Stimulated activated CD4-positive, alpha-beta T cell treated with anti-CD3 and anti-CD28 coated beads, Interleukin-15, amount 100 ng/mL, for 24 hours (primary cell): ENCODE data around the gene KRTAP10-7.
"Not testable (repeated sequence)": the region's sequence is repeated elsewhere in the genome, so short reads cannot be mapped to it uniquely, and the experiment has no call there.

ENCODE experiments used
- DNase-seq: peaks from one replicate; pipeline ENCODE4 v3.0.0-alpha.2; 2020

KRTAP10-7 gene

GRCh38 chr21:44590897-44591800, 9.2 kb upstream of the KRTAP10-7 start:
- DNase-seq: not testable (repeated sequence)

DNA sequence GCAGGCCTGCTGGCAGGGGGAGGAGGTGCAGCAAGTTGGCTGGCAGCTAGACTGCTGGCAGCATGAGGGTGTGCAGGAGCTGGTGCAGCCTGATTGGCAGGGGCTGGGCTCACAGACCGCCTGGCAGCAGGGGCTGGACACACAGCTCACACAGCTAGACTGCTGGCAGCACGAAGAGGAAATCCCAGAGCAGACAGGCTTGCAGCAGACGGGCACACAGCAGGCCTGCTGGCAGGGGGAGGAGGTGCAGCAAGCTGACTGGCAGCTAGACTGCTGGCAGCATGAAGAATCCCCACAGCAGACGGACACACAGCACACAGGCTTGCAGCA, 8.6 kb upstream of the KRTAP10-7 start:
- not testable (repeated sequence) for DNase-seq

GRCh38 chr21:44592446-44593311, 7.7 kb upstream of the KRTAP10-7 start, which contains the start of gene KRTAP10-6:
Gene KRTAP10-6 (minus strand): TSS chr21:44592505. CDS start chr21:44592484, 21 bp downstream.
- no peak for DNase-seq

- DNase-seq: no peak
These were observed 6.6 kb upstream of the KRTAP10-7 start for GRCh38 chr21:44593598-44594405.

- DNase-seq: no peak
These were observed 5.9 kb upstream of the KRTAP10-7 start for GRCh38 chr21:44594406-44594916.

- no peak for DNase-seq
These were observed 4.9 kb upstream of the KRTAP10-7 start for GRCh38 chr21:44595524-44595923.

DNA sequence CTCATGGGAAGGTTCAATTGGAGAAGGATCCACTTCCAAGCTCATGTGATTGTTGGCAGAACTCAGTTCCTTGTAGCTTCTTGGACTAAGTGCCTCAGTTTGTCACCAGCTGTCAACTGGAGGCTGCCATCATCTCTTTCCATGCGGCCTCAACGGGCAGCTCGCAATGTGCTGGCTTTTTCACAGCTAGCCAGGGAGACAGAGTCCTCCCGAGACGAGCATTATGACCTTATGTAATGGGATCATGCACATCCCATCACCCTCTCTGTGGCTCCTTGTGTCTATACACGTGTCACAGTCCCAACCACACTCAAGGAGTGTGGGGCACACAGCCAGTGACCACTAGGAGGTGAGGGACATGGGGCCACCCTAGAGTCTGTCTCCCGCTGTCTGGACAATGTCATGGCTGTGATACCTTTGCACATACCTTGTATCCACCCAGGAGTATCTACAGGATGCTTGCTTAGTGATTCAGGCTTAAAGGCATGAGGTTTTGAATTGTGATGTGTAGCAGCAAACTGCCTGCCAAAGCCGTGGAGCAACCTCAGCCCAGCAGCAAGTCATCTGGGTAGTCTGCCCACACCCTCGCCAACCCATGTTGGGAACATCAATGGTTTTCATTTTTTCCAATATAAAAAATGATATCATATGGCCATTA, 4.2 kb upstream of the KRTAP10-7 start:
- DNase-seq: no peak

DNA sequence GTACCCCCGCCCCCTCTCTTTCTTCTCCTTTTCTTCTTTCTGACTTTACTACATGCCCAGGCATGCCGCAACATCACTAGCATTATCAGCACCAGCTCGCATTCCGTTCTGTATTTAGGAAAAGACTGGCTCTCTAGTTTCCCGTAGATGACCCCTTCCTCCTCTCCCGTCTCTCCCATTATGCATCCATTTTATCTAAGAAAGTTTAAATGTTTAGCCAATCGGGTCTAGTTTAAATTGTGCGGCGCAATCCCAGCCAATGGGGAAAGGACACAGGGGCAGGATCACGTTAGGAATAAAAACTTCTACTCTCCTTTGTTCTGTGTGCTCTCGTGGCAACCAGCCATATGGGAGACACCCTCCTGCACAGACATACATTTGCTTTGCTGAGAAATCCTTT, 2.3 kb upstream of the KRTAP10-7 start:
- DNase-seq: no peak

DNA sequence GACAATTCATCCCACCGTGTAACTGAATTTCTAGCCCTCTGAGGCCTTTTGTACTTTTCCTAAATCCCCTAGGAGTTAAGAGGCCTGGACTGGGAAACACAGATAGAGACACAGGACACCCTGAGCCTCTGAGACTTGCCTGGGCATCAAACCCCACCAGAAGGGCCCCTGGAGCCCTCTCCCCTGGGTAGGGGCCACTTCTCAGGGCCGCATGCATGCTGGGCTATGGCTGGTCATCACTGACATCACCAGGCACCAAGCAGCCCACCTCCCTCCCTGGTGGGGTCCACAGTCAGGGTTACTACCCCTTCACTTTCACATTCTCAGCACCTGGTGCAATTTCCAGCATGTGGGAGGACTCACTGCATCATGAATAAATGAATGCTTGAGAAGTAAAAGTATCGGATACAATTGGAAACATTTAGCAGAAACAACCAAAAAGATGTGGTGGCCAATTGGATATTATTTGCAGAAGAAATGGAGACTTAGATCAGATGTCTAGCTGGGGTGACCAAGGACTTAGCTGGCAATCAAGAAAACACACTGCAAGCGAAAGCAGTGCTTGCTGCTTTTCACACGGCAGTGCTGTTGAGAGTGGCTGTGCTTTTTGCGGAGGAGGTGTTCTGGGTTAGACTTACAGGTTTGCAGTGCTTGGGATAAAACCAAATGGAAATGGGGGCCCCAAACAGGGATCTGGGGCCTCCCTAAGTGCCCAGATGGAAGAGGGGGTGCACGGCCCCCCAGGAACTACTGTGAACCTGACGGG, 950 bp upstream of the KRTAP10-7 start:
- DNase-seq: no peak

DNA sequence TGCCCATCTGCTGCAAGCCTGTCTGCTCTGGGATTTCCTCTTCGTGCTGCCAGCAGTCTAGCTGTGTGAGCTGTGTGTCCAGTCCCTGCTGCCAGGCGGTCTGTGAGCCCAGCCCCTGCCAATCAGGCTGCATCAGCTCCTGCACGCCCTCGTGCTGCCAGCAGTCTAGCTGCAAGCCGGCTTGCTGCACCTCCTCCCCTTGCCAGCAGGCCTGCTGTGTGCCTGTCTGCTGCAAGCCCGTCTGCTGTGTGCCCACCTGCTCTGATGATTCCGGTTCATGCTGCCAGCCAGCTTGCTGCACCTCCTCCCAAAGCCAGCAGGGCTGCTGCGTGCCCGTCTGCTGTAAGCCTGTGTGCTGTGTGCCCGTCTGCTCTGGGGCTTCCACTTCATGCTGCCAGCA, 694 bp downstream of the KRTAP10-7 start:
- DNase-seq: not testable (repeated sequence)

GRCh38 chr21:44601596-44602462, 1.4 kb downstream of the KRTAP10-7 start:
- no peak for DNase-seq

GRCh38 chr21:44602463-44602850, 2.1 kb downstream of the KRTAP10-7 start:
- DNase-seq: no peak

DNA sequence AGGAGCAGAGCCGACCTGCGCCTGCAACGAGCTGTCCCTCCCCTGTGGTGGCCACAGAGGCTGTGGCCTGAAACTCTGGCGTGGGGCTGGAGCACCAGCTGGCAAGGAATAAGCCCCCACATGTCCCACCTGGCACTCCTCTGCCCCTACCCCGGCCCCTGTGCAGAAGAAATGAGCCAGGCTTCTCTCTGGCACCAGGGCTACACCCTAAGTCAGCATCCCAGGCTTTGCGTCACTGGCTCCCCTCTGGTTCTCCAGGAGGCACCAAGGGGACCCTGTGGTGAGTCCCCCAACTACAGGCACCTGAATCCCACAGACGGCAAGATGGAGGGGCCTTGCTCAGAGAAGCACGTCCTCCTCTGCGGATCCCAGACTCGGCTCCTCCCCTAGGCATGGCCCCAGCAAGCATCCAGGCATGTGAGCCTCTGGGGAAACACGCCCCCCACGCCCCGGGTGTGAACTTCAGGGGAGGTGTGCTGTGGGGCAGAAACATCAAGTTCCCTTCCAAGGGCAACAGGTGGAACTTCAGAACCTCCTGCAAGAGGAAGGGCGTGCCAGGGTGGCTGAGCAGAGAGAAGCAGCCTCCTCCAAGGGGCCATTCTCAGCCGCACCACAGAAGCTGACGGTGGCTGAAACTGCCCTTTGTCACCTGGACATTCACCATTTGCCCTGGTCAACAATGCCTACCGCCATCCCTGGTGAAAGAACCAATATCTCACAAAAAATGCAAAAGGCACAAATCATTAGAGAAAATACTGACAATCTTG, 2.9 kb downstream of the KRTAP10-7 start:
- no peak for DNase-seq

DNA sequence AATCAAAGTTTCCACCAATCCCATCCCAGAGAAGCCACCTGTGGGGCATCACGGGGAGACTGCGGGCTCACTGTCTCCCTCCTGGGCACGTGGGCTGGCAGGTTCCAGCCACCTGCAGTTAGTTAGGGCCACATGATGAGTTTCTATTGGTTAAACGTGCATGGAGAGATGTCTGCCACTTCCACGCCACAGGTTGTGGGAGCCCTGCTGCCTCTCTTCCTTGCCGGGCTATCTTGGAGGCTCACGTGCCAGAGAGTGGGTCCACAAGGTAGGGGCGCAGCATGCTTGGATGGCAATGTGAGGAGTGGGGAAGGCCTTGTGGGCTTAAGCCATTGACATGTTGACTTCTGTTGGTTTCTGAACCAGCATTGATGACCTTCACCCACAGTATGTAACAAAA, 3.5 kb downstream of the KRTAP10-7 start:
- no peak for DNase-seq

- DNase-seq: no peak
These were observed 6.1 kb downstream of the KRTAP10-7 start for GRCh38 chr21:44606495-44606894.

DNA sequence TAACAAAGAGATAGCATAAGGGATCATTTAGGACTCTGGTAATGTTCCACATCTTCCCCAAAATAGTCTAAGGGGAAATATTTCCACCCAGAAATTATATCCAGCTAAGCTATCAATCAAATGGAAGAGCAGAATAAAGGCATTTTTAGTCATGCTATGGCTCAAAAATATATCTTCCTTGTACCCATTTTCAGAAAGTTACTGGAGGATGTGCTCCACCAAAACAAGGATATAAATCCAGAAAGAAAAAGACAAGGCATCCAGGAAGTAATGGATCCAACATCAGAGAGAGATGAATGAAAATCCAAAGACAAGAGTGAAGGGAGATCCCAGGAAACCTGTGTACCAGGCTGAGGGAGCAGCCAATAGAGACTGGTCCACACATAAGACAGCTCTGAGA, 8.8 kb downstream of the KRTAP10-7 start:
- DNase-seq: no peak

DNA sequence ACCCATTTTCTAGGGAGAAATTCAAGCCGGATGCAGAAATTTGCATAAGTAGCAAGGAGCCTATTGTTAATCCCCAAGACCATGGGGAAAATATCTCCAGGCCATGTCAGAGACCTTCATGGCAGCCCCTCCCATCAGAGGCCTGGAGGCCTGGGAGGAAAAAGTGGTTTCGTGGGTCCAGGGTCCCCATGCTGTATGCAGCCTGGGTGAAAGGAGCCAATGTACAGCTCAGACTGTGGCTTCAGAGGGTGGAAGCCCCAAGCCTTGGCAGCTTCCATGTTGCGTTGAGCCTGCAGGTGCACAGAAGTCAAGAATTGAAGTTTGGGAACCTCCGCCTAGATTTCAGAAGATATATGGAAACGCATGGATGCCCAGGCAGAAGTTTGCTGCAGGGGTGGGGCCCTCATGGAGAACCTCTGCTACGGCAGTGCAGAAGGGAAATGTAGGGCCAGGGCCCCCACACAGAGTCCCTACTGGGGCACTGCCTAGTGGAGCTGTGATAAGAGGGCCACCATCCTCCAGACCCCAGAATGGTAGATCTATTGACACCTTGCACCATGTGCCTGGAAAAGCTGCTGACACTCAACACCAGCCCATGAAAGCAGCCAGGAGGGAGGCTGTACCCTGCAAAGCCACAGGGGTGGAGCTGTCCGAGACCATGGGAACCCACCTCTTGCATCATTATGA, 9.9 kb downstream of the KRTAP10-7 start:
- DNase-seq: not testable (repeated sequence)

- DNase-seq: no peak
These were observed 11.2 kb downstream of the KRTAP10-7 start for GRCh38 chr21:44611551-44611950.

GRCh38 chr21:44612029-44612486, 11.7 kb downstream of the KRTAP10-7 start, which contains the start of gene KRTAP10-8:
Gene KRTAP10-8 (plus strand): TSS chr21:44612079. CDS start chr21:44612101, 22 bp downstream.
- DNase-seq: no peak
